ENCODE results near the gene PLCL1. TPM values are rescaled to one million over a fixed set of nuclear protein-coding genes. Genes with fewer than 3 reads are reported as not detected.

PLCL1 gene
- total and polyA plus RNA-seq, 12 donors, result 1.6 to 24.0 (median 4.9) TPM

DNA sequence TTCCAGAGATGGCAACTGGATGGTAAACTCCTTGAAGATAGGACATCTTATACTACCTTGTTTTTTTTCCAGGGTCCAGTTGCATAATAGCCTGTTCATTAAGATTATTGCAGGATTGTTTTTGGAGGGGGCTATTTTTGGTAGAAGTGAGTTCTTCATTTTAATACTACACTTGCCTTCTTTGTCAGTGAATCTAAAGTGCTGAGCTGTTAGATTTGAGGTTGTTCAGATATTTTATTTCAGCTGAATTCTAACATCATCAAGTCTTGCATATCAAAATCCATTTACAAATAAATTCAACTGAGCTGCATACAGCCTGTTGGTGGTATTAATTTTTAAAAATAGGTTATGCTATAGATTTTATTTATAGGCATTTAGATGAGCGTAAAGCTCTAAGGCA lies 72.1 kb downstream of the PLCL1 start:
- Histone ChIP-seq H3K4me1 (replicated peaks in 1 of 2) (peaks cover 0 to 8% of the 10 kb centered on the region in 2 donors), H3K9me3 (replicated peaks in 1 of 3) (no peaks in the 10 kb centered on the region), H3K27me3 (no peaks in the 10 kb centered on the region), H3K4me3 (no peak overlapping the region), H3K36me3 (replicated peaks in 1 of 2) (no peaks in the 10 kb centered on the region), H3K27ac (no peak overlapping the region)
- DNase-seq, result no peak
- intact Hi-C loops (cut with DNase I), result no loop called here
- TF ChIP-seq, protein P1, sequence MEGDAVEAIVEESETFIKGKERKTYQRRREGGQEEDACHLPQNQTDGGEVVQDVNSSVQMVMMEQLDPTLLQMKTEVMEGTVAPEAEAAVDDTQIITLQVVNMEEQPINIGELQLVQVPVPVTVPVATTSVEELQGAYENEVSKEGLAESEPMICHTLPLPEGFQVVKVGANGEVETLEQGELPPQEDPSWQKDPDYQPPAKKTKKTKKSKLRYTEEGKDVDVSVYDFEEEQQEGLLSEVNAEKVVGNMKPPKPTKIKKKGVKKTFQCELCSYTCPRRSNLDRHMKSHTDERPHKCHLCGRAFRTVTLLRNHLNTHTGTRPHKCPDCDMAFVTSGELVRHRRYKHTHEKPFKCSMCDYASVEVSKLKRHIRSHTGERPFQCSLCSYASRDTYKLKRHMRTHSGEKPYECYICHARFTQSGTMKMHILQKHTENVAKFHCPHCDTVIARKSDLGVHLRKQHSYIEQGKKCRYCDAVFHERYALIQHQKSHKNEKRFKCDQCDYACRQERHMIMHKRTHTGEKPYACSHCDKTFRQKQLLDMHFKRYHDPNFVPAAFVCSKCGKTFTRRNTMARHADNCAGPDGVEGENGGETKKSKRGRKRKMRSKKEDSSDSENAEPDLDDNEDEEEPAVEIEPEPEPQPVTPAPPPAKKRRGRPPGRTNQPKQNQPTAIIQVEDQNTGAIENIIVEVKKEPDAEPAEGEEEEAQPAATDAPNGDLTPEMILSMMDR (IDR thresholded peaks at IDR 0.05), result no peak
- no peak for TF ChIP-seq POLR2A (IDR thresholded peaks at IDR 0.05)
- WGBS, 4 donors, result 96 to 100% (median 98%) methylated on average over 1 of the region's 1 CpG

DNA sequence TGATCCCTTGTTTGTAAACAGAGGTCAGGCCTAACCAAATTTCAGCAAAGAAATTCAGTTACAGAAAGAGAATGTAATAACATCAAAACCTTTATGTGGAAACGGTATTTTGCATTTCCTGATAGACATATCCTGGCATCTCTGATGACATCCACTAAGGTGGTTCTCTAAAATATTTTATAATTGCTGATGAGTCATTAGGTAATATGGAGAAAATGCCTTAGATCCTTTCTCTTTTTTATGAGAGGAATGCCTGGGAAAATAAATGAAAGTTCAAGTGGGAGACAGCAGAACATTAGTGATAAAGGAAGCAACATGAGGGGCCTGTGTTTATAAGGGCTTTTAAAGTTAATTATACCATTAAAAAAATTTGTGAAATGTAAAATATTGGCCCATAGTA lies 72.6 kb downstream of the PLCL1 start:
- intact Hi-C loops (cut with DNase I), result no loop called here
- no peaks in the 10 kb centered on the region for H3K36me3 ChIP-seq (replicated peaks in 1 of 2)
- H3K27ac ChIP-seq, result no peak overlapping the region
- WGBS, 4 donors, result 89 to 97% (median 93%) methylated on average over 1 of the region's 1 CpG
- H3K4me1 ChIP-seq (replicated peaks in 1 of 2), result peaks cover 0 to 8% of the 10 kb centered on the region in 2 donors
- H3K27me3 ChIP-seq, result no peaks in the 10 kb centered on the region
- TF ChIP-seq POLR2A (IDR thresholded peaks at IDR 0.05), result no peak
- TF ChIP-seq, protein P1 (IDR thresholded peaks at IDR 0.05), result no peak
- DNase-seq, result no peak
- no peak overlapping the region for H3K4me3 ChIP-seq
- H3K9me3 ChIP-seq (replicated peaks in 1 of 3), result no peaks in the 10 kb centered on the region

DNA sequence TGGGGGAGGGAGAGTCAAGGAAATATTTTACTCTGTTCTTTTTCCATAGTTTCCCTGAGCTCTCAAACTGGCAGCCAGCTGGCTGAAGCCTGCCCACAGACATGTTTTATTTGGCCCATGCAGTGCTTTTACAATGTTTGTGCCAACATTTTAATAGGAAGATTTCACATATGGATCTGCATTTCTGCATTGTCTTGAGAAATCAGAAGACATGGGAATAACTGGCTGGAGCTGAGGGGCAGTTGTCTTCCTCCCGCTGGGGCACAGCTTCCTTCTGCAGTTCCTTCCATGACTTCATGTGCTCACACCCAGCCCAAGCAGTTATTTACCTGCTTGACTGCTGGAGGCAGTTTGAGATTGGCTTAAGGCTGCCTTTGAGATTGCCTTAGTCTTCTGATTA lies 74.4 kb downstream of the PLCL1 start:
- Histone ChIP-seq H3K9me3 (replicated peaks in 1 of 3) (no peaks in the 10 kb centered on the region), H3K27ac (no peak overlapping the region), H3K4me1 (replicated peaks in 1 of 2) (peaks cover 0 to 8% of the 10 kb centered on the region in 2 donors), H3K4me3 (no peak overlapping the region), H3K27me3 (no peaks in the 10 kb centered on the region), H3K36me3 (replicated peaks in 1 of 2) (no peaks in the 10 kb centered on the region)
- intact Hi-C loops (cut with DNase I), result no loop called here
- DNase-seq, result no peak
- TF ChIP-seq, protein P1 (IDR thresholded peaks at IDR 0.05), result no peak
- no peak for TF ChIP-seq POLR2A (IDR thresholded peaks at IDR 0.05)
- WGBS, 4 donors, result 79 to 100% (median 90%) methylated on average over 1 of the region's 1 CpG

DNA sequence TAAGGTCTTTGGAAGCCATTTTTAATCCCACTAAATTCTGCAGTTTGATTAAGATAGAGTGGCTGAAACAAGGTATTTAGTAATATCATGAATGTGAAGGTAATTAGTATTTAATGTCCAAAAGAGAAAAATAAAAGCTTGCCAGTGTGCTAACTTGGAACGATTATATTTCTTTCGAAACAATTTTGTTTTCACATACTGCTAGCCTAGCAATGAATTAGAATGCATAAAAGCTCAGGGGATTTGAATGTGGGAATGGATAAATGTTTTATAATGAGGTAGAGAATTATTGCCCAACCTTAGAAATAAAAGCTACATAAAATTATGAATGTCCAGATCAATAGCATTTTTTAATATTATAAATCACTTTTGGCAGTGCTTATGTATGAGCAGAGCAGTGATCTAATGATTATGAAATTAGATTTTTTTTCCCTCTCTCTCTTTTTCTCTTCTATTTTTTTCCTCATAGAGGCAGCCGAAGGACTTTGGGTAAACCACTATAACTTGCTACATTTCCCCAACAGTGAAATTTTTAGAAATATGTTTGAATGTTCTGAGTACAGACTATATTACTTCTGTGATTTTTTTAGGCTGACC lies 75.5 kb downstream of the PLCL1 start:
- H3K9me3 ChIP-seq (replicated peaks in 1 of 3), result no peaks in the 10 kb centered on the region
- no peaks in the 10 kb centered on the region for H3K36me3 ChIP-seq (replicated peaks in 1 of 2)
- 59 to 81% (median 74%) methylated on average over 3 of the region's 3 CpGs for WGBS, 4 donors
- intact Hi-C loops (cut with DNase I), result no loop called here
- no peak for TF ChIP-seq POLR2A (IDR thresholded peaks at IDR 0.05)
- TF ChIP-seq, protein P1 (IDR thresholded peaks at IDR 0.05), result no peak
- peaks cover 0 to 8% of the 10 kb centered on the region in 2 donors for H3K4me1 ChIP-seq (replicated peaks in 1 of 2)
- H3K27ac ChIP-seq, result no peak overlapping the region
- no peak for DNase-seq
- no peaks in the 10 kb centered on the region for H3K27me3 ChIP-seq
- H3K4me3 ChIP-seq, result no peak overlapping the region

Data from adrenal gland (tissue), 12 donors.